Measurements from ENCODE around the gene NETO2.
"Not testable (repeated sequence)": the region's sequence is repeated elsewhere in the genome, so short reads cannot be mapped to it uniquely, and the experiment has no call there.

The NETO2 gene

DNA sequence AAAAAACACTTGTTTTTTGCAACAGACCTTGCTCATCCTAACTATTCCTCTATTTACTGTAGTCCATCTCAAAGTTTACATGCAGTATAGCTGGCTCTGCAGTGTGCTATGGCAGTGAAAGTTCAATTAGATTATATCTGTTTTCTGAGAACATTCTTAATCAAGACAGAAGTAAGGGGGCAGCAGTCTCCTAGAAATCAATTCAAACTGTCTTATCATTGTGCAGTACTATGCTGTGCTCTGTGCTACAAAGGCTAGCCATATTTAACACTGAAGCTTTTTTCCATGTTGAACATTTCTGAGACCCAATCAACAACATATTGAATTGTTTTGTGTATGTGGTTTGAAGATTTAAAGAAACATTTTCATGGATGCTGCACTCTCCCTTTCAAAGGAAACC lies 11.4 kb downstream of the NETO2 start:
- no peak for FAIRE-seq

DNA sequence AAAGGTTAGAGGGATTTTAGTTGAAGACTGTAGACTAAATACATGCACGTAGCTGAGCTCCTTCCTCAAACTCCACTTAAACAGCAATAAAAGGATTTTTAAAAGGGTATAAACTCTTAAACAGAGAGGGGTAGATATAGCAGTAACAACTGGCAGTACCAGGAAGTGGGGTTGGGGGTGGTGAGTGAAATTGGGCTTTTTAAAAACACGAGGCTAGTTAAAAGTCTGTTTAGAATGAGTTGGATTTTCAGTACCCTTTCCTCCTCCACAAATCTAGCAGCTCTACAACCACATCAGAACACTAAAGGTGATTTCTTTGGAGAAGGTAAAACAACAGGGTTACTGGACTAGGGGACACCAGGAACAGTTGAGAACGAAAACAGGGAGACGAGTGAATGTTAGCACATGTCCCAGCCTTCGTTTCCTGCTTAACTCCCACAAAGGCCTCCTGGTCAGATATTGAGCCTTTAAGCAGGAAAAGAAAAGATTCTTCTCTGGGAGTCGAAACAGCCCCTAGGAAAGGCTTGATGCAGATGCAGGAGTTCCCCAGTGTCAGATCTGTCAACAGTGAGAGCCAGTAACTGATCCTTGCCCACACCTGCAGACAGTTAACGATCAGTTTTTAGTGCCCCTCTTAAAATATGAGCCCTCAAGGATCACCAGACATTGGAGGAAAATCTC lies 13.8 kb downstream of the NETO2 start:
- no peak for FAIRE-seq

DNA sequence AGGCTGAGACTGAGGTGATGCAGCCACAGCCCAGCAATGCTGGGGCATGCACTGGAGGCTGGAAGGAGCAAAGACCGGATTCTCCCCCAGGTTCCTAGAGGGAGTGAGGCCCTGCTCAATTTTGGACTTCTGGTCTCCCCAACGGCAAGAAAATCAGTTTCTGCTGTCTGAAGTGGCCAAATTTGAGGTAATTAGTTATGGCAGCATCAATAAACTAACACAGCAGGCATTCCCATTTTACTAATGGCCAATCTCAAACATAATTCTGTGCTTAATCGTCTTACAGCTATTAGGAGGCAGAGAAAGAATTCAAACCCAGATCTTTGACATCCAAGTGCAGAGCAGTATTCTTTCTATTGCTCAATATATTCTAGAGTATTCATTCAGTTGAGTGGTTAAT lies 16.2 kb downstream of the NETO2 start:
- FAIRE-seq: no peak

DNA sequence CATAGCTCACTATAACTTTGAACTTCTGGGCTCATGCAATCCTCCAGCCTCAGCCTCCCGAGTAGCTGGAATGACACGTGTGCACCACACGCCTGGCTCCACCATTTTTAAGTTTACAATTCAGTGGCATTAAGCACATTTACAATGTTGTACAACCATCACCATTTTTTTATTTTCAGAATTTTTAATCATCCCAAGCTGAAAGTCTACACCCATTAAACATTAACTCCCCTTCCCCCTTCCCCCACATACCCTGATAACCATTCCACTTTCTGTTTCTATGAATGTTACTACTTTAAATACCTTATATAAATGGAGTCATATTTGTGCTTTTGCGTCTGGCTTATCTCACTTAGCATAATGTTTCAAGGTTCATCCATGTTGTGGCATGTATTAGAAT lies 18.0 kb downstream of the NETO2 start:
- FAIRE-seq: no peak

DNA sequence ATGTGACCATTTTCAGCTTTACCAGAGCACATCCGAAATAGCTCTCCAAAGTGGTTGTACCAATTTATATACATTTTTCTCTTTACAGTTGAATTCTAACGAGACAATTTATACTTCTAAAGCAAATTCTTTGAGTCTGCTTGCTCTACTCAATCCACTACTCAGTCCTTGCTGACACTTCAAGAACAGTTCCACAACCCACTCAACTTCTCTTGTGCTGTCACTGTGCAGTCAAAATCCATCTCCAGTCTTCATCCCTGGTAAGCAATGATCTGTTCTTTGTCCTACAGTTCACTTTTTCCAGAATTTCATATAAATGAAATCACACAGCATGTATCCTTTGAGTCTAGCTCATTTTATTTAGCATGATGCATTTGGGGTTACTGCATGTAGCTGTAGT lies 30.6 kb downstream of the NETO2 start:
- no peak for FAIRE-seq

DNA sequence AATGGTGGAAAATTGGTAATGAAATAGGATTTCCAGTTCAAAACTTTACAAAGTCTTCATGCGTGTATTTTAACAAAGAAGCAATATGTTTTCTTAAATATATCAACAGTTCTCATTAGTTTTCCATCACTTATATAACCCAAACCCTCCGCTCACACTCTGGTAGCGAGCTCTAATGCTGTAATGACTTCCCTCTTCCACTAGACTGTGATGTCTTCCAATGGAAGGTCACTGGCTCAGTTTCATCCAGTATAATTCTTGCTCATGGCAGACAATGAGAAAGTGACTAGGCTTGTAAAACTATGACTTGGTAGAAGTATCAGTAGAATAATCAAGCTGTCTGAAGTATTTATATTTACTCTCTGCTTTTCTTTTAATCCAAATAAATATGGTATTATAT lies 32.8 kb downstream of the NETO2 start:
- no peak for FAIRE-seq

DNA sequence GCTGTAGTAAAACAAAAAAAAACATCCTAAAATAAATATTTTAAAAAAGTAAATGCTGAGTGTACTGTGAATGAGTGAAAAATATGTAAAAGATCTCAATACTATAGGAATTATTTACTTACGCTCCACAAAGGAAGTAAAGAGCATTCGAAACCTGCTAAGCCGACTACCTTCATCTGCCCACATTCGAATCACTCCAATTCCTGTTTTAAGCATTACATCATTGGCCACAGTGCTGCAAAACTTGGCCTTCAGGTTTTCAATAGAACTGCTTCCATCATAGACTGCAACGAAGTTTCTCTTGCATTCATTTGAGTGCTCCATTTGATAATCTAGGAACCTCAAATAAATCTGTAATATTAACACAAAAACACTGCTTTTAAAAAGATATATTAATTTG lies 34.4 kb downstream of the NETO2 start:
- no peak for FAIRE-seq

DNA sequence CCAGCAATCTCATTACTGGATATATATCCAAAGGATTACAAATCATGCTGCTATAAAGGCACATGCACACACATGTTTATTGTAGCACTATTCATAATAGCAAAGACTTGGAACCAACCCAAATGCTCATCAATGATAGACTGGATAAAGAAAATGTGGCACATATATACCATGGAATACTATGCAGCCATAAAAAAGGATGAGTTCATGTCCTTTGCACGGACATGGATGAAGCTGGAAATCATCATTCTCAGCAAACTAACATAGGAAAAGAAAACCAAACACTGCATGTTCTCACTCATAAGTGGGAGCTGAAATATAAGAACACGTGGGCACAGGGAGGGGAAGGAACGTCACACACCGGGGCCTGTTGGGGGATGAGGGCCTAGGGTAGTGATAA lies 40.8 kb downstream of the NETO2 start:
- FAIRE-seq: not testable (repeated sequence)

DNA sequence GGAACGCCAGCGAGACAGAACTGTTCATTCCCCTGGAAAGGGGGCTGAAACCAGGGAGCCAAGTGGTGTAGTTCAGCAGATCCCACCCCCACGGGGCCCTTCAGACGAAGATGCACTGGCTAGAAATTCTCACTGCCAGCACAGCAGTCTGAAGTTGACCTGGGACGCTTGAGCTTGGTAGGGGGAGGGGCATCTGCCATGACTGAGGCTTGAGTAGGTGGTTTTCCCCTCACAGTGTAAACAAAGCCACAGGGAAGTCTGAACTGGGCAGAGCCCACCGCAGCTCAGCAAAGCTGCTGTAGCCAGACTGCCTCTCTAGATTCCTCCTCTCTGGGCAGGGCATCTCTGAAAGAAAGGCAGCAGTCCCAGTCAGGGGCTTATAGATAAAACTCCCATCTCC lies 46.6 kb downstream of the NETO2 start:
- not testable (repeated sequence) for FAIRE-seq

DNA sequence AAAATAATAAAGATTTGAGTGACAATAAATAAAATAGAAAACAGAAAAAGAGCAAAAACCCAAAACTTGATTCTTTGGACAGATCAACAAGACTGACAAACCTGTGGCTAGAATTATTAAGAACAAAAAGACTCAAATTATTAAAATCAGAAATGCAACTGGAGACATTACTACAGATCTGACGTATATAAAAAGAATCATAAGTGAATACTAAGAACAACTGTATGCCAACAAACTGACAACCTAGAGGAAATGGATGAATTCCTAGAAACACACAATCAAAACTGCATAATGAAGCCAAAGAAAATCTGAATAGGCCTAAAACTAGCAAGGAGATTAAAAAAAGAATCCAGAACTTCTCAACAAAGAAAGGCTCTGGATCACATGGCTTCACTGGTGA lies 47.4 kb downstream of the NETO2 start:
- no peak for FAIRE-seq

DNA sequence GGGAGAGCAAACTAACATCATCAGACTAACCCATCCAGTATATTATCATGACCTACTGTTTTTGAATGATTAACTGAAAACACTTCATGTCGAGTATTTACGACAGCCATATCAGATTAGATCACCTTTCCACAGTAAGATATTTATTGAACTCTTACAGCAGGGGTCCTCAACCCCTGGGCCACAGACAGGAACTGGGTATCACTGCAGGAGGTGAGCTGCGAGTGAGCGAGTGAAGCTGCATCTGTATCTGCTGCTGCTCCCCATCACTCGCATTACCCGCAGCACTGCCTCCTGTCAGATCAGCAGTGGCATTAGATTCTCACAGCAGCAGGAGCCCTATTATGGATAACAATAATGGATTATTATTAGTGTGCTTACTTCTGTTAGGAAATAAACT lies 59.5 kb downstream of the NETO2 start:
- FAIRE-seq: no peak

DNA sequence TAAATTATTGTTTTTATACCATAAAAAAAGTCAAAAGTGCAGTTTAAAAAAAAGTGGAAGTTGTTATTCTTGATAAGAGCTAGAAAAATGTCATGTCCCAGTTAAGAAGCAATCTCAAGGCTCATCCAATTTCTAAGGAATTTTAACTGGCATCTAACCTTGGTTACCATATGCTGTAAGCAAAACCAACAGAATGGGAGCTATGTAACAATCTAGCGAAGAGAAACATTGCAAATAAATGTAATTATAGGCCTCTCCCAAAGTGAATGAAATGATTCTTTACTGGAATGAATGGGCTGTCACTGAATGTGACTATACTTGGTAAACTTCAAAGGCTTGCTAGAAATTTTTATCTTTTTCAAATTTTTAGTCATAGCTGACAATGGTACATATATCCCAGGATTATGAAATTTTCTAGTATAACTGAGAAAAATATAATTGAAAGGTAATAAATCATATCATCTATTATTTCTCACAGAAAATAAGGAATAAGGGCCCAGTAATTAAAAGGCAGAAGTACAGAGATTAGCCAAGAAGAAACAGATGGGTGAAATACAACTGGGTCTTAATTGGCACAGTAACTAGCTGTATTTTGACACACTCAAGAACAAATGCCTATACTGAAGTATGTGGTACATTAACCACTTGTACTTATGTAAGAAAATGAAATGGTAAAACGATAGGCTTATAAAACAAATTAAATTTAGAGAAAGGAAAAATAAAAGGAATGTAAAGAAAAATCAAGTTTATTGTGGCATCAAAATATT lies 61.5 kb downstream of the NETO2 start:
- FAIRE-seq: no peak

DNA sequence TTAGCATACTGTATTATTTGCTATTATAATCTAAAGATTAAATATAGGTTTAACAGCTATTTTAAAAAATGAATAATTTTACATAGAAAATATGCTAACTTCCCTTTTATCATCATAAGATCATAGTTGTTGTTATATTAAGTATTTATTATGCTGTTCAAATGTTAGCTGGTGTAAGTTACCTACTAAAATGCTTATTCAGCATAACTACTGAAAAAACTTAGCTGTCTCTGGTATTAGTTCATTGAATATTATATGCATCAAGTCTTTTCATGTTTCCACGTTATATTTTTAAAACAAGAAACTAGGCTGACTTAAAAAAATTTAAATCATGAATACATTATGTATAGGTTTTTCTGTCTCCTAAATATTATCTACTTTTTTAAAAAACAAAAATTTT lies 62.6 kb downstream of the NETO2 start:
- no peak for FAIRE-seq

DNA sequence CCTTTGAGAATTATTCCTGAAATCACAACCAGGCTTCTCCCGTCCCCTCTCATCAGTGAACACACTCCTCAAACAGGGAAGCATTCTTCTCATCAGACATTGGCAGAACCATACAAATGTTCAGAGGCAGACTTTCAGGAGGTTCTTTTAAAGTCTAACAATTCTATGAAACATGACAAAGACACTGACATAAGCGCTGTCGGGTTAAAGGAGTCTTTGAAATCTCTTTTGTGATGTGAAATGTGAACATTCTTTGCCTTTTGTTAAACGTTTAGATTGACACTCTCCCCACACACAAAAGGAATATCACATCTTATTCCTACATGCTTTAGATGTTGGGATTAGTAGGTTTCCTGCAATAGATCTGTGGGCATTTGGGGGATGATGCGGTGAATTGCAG lies 63.9 kb downstream of the NETO2 start:
- no peak for FAIRE-seq

DNA sequence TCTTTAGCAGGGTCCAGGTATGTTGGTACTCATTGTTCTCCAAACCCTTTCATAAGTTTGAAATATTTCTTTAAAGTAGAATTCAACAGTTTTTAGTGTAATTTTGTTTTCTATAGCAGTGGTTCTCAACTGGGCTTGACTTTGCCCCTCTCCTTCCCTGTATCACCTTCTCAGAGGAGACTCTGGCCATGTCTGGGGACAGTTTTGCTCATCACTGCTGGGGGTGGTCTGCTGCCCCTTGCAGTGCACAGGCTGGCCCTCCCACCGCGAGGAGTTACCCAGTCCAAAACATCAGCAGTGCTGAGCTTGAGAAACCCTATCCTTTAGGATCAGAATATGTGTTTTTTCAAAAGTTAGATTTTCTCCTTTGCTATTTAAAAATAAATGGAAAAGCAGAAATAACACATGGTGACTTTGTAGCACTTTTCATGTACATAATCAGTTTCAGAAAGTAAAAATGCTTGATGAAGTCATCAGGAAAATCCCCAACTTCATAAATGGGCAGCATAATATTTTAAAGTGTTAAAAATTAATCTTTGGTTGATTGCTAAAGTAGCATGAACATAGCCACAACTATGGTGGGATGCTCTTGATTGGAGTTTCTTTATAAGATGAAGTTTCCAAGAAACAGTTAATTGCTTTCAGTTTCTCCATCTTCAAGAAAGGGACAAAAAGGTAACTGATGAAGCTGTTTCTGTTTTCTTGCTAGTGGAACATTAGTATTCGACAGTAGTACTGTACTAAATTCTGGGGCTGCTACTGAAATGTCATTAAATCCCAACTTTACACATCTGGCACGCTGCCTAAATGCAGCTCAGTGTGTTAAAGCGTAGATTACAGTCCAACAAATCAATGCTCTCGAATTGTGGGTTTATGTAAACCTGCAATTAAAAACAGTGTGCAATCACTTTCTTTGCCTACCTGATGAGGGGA lies 70.3 kb downstream of the NETO2 start:
- FAIRE-seq: no peak

DNA sequence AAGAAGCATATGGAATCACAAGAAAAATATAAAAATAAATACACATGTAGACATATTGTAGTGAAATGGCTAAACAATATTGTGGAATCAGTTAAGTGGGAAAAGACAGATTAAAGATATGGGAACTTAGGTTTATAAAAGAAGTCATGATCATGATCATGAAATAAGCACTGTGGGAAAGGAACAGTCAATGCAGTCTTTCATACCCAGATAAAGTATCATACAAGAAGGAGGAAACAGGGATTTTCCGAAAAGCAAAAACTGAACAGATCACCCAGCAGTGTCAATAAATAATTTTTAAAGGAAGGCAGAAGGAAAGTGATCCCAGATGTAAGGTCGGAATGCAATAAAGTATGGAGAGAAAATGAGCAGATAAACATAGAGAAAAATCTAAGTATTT lies 71.6 kb downstream of the NETO2 start:
- no peak for FAIRE-seq

DNA sequence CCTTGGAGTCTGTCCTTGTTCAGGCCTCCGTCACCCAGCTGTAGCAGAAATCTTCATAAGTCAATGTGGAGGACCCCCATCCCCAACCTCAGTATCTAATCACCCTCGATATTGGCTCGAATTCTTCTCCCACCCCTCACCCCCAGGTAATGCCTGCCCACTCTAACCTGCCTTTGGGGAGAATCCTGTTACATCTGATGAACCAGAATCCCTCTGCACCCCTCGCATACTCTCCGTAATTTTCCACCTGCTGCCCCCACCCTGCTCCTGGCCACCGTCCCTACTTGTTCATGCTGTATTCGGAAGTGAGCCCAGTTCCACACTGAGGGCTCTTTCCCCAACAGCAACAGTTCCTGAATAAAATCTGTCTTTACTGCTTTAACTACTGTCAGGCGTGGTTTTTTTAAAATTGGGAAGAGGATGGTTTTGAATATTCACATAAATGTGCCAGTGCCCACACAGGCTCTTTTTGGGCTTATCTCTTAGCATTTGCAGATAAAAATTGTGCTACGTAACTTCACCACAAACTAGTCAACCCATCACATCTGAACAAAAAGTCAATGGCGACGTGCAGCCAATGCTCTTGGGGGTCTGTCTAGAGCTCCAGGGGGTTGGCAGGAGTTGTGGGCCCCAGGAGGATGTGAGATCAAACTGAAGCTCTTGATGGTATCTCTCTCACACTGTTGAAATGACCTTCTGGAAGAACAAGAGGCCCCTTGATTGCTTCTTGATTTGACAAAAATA lies 73.7 kb downstream of the NETO2 start:
- no peak for FAIRE-seq

DNA sequence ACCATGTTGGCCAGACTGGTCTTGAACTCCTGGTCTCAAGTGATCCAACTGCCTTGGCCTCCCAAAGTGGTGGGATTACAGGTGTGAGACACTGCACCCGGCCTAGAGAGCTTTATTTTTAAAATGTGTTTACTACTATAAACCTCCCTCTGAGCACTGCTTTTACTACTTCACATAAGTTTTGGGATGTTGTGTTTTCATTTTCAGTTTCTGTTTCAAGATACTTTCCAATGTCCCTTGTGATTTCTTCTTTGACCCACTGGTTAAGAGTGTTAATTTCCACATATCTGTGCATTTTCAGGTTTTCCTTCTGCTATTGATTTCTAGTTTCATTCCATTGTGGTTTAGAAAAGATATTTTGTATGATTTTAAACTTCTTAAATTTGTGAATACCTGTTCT lies 74.4 kb downstream of the NETO2 start:
- no peak for FAIRE-seq

DNA sequence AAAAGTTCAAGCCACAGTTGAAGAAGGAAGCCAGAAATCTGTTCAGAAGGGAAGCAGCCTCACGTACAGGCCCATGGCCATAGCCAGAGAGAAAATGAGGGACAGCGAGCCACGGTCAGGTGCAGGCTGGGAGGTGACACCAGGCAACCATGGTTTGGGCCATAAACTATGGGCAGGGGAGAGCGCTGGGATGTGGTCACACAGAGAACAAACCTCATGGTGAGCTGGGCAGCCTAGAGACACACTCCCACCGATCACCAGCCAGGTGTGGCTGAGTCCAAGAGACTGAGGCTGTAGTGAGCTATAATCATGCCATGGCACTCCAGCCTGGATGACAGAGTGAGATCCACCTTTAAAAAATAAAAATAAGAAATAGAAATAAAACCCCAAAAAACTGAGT lies 76.5 kb downstream of the NETO2 start:
- FAIRE-seq: no peak

DNA sequence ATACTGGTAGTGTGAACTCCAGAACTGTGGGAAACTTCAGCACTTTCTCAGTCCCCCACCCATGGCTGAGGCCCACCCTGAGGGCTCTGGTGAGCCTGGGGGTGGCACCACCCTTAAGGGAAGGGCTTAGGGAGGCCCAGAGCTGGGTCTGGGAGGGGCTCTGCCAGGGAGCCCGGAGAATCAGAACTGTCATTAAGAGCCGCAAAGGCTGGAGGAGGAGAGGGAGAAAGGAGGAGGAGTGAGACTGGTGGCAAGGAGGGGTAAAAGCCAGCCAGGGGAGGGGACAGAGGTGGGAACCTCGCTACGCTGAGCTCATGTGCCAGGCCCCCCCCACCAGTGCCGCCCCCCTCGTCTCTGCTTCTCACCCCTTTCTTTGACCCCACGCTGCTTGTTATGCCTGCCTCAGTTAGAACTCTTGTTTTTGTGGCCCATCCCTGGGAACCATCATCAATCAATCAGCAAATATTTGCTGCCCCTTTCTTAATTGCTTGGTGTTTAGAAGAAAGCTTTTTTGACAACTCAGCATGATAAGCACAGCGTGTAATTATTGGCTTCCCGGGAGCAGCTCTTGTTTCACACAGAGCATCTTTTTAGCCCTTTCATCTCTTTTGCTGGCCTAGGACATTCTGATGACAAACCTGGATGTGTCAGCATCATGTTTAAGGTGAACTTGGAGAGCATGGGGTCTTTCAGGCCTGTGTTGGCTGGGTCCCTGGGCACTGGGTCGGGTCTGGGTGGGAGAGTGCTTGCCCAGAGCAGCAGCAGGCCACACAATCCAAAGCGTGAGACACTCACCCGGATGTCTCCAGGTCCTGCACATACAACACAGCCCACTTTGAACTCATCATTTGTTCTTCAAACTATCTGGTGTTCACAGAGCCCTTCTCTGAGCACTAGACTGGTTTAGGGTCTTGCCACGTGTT lies 77.7 kb downstream of the NETO2 start:
- FAIRE-seq: no peak

DNA sequence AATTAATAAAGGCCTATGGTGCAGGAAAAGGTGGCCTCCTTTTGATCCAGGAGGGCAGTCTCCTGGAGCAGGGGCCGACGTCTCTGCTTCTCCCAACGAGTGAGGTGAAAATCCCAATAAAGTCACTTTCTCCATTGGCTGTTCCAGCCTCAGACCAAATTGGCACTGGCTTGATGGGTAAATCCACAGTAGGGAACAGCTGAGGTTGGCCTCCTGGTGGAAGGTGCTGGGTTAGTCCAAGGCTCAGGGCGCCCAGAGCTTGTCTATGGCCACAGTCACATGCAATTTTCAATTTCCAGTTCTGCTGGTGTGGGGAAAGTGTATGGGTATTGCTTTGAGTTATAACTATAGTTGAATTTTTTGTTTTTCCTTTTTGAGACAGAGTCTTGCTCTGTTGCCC lies 79.0 kb downstream of the NETO2 start:
- FAIRE-seq: no peak

Measured in A204.1 (cell line).